Measurements from ENCODE around the gene TCN2.

The TCN2 gene

GRCh38 chr22:30604723-30605122, 2.3 kb upstream of the TCN2 start:
- DNase-seq (ENCODE audit: low read depth in 1 of 2, low spot score in 1 of 2): no peak
- TF ChIP-seq GABPA (IDR thresholded peaks at IDR 0.05; ENCODE audit: low read depth) (no peak), SPI1 (IDR thresholded peaks at IDR 0.05; ENCODE audit: borderline replicate concordance, low read depth) (no peak), CTCF (IDR thresholded peaks at IDR 0.05; ENCODE audit: insufficient read depth, low read length) (no peak), POLR2AphosphoS5 (IDR thresholded peaks at IDR 0.05; ENCODE audit: low read depth) (no peak)
- TF ChIP-seq, protein P1, sequence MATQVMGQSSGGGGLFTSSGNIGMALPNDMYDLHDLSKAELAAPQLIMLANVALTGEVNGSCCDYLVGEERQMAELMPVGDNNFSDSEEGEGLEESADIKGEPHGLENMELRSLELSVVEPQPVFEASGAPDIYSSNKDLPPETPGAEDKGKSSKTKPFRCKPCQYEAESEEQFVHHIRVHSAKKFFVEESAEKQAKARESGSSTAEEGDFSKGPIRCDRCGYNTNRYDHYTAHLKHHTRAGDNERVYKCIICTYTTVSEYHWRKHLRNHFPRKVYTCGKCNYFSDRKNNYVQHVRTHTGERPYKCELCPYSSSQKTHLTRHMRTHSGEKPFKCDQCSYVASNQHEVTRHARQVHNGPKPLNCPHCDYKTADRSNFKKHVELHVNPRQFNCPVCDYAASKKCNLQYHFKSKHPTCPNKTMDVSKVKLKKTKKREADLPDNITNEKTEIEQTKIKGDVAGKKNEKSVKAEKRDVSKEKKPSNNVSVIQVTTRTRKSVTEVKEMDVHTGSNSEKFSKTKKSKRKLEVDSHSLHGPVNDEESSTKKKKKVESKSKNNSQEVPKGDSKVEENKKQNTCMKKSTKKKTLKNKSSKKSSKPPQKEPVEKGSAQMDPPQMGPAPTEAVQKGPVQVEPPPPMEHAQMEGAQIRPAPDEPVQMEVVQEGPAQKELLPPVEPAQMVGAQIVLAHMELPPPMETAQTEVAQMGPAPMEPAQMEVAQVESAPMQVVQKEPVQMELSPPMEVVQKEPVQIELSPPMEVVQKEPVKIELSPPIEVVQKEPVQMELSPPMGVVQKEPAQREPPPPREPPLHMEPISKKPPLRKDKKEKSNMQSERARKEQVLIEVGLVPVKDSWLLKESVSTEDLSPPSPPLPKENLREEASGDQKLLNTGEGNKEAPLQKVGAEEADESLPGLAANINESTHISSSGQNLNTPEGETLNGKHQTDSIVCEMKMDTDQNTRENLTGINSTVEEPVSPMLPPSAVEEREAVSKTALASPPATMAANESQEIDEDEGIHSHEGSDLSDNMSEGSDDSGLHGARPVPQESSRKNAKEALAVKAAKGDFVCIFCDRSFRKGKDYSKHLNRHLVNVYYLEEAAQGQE (IDR thresholded peaks at IDR 0.05; ENCODE audit: insufficient replicate concordance, low read depth): no peak
- no peak overlapping the region for H3K27ac ChIP-seq (replicated peaks)

GRCh38 chr22:30605449-30606110, 1.4 kb upstream of the TCN2 start:
- no peak overlapping the region for H3K4me3 ChIP-seq (replicated peaks; ENCODE audit: insufficient read depth, low read length)
- no peak overlapping the region for H3K27ac ChIP-seq (replicated peaks)

More at GRCh38 chr22:30604723-30605122, 2.3 kb upstream of the TCN2 start:
- no peak overlapping the region for H3K4me3 ChIP-seq (replicated peaks; ENCODE audit: insufficient read depth, low read length)
- H3K27me3 ChIP-seq (ENCODE audit: insufficient read depth, poor library complexity, severe bottlenecking): no peaks in the 10 kb centered on the region

GRCh38 chr22:30607300-30607930, 441 bp downstream of the TCN2 start:
- Histone ChIP-seq H3K4me3 (replicated peaks; ENCODE audit: insufficient read depth, low read length) (no peak overlapping the region; the same call in 1 of the 2 replicates), H3K27ac (replicated peaks) (no peak overlapping the region), H3K27me3 (ENCODE audit: insufficient read depth, poor library complexity, severe bottlenecking) (no peaks in the 10 kb centered on the region)
- DNase-seq (ENCODE audit: low read depth in 1 of 2, low spot score in 1 of 2): no peak
- TF ChIP-seq, protein P1 (IDR thresholded peaks at IDR 0.05; ENCODE audit: insufficient replicate concordance, low read depth): no peak
- no peak for TF ChIP-seq CTCF (IDR thresholded peaks at IDR 0.05; ENCODE audit: insufficient read depth, low read length)
- no peak for TF ChIP-seq GABPA (IDR thresholded peaks at IDR 0.05; ENCODE audit: low read depth)
- TF ChIP-seq POLR2AphosphoS5 (IDR thresholded peaks at IDR 0.05; ENCODE audit: low read depth): no peak
- TF ChIP-seq SPI1 (IDR thresholded peaks at IDR 0.05; ENCODE audit: borderline replicate concordance, low read depth): no peak

More at GRCh38 chr22:30605449-30606110, 1.4 kb upstream of the TCN2 start:
- no peaks in the 10 kb centered on the region for H3K27me3 ChIP-seq (ENCODE audit: insufficient read depth, poor library complexity, severe bottlenecking)
- peak in 1 of 2 experiments; percentile 57 for DNase-seq (ENCODE audit: low read depth in 1 of 2, low spot score in 1 of 2)
- TF ChIP-seq CTCF (IDR thresholded peaks at IDR 0.05; ENCODE audit: insufficient read depth, low read length): peak; percentile 81
- TF ChIP-seq SPI1 (IDR thresholded peaks at IDR 0.05; ENCODE audit: borderline replicate concordance, low read depth): no peak
